GM10847 (cell line): Measurements from ENCODE around the gene TREM2.

Experiments used
- POLR2A ChIP-seq: IDR thresholded peaks from 2 replicates; pipeline ENCODE4 v1.6.1; 2011; ENCODE audit not compliant: insufficient read length; ENCODE audit errors: extremely low read depth

TREM2 gene

GRCh38 chr6:41190791-41191190, 27.9 kb upstream of the TREM2 start:
- TF ChIP-seq POLR2A = no peak

DNA sequence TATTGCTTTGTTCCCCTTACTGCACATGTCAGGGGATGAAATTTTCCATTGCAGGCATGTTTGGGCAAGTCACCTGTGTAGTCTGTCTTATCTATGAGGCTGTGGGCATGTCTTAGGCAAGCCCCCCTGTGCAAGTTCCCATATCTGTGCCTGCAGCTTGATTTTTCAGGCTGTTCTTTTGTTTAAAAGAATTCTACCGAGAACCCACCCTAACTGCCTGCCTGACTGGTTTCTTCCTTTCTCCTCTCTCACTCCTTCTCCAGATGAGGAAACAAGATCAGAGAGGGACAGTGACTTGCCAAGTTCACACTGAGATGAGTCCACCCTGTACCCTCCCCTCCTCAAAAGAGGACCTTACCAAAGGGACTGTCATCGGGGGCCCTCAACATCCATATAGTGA, 27.1 kb upstream of the TREM2 start:
- no peak for TF ChIP-seq POLR2A

GRCh38 chr6:41187924-41188886, 25.3 kb upstream of the TREM2 start:
- no peak for TF ChIP-seq POLR2A

GRCh38 chr6:41186031-41186562, 23.2 kb upstream of the TREM2 start:
- no peak for TF ChIP-seq POLR2A

- TF ChIP-seq POLR2A = no peak
Observed at GRCh38 chr6:41184761-41185160, 21.8 kb upstream of the TREM2 start.

DNA sequence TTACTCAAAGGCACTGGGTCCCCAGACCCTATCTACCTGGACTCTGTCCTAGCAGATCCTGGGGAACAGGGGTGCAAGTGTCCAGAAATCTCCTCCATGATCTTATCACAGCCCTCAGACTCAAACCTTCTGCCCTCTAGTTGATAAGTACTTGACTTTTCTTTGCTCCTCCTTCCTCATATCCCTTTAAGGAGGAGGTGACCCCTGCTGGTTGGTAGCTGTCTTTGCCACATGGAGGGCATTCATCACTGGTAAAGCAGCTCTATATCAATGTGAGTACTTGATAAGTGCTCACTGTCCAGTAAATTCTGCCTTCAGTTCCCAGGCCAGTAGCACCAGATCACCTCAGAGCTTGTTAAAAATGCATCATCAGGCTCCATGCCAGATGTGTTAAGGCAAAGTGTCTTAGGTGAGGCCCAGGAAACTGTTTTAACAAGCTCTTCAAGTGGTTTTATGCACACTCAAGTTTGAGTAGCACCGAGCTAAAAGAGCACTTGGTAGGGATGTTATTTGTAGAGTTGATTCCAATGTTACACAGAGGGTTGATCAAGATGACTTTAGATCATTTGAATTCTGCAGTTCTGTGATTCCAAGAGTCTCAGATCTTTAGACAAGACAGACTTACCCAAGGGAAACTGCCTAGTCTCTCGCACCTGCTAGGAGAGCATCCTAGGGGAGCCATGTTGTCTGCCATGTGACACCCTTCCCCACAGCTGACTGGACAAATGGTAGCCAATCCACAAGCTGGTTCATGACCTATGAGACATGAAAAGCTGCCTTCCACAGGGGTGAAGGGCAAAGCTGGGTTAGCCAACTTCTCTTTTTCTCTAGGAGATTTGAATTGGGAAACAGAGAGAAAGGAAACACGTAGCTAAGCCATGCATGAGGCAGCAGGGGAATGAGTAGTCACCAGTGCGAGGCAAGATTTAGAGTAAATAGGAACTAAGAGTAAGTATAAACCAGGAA, 19.4 kb upstream of the TREM2 start:
- no peak for TF ChIP-seq POLR2A

DNA sequence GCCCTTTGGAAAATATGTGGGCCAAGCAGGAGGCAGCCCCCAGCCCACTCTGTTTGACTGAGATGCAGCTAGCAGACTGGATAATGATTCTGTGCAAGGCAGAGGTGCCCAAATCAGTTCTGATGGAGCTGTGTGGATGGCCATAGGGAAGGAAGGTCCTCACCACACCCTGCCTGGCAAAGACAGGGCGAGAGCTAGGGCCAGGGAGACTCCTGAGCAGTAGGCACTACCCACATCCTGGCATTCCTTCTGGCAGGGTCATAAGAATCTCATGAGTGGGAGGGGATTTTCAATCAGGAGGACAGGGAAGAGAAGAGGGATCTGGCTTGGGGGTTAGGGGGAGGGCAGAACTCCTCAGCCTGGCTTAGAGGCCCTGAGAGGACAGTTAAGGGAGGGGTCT, 18.6 kb upstream of the TREM2 start:
- no peak for TF ChIP-seq POLR2A

GRCh38 chr6:41179163-41179562, 16.2 kb upstream of the TREM2 start:
- no peak for TF ChIP-seq POLR2A

DNA sequence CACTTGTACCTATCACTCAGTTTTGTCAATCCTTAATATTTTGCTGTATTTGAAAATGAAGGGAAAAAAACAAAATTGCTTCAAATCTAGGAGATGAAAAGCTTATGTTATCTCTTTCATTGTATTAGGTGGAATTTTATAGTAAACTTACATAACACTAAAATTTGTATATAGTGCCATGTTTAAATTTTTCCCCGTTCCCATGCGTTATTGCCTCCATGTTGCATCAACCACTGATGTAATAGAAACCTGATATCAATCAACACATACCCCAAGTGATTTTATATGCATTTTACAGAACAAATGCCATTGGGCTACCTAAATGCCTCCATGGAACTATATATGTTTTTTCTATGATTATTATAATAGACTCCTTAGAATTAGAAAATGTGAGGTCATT, 14.8 kb upstream of the TREM2 start:
- no peak for TF ChIP-seq POLR2A

- no peak for TF ChIP-seq POLR2A
Observed at GRCh38 chr6:41177287-41177686, 14.4 kb upstream of the TREM2 start.

- no peak for TF ChIP-seq POLR2A
Observed at GRCh38 chr6:41176189-41176588, 13.3 kb upstream of the TREM2 start.

DNA sequence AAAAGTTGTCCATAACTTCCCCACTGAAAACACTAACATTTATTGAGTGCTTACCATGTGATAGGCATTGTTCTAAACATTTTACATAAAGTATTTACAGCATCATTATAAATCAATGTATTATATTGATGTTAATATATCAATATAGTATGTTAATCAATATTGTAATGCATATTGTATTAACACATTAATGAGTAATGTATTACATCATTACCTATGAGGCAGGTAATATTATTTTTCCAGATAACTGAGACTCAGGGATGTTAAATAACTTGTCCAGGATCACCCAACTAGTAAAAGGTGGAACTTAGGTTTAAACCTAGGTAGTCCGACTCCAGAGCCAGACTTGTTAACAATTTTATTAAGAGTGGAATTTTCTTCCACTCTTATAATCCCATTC, 12.2 kb upstream of the TREM2 start:
- no peak for TF ChIP-seq POLR2A

DNA sequence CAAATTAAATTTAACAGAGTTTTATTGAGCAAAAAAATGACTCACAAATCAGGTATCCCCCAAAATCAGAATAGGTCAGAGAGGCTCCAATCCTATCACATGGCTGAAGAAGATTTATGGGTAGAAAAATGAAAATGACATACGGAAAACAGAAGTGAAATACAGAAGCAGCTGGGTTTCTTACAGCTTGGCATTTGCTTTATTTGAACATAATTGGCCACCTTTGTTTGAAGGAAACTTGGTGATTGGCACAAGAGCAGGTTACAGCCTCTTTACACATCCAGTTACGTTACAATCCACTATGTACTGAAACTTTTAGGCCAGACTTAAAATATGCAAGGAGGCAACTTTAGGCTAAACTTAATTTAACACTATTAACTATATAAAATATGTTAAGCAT, 11.7 kb upstream of the TREM2 start:
- TF ChIP-seq POLR2A = no peak

DNA sequence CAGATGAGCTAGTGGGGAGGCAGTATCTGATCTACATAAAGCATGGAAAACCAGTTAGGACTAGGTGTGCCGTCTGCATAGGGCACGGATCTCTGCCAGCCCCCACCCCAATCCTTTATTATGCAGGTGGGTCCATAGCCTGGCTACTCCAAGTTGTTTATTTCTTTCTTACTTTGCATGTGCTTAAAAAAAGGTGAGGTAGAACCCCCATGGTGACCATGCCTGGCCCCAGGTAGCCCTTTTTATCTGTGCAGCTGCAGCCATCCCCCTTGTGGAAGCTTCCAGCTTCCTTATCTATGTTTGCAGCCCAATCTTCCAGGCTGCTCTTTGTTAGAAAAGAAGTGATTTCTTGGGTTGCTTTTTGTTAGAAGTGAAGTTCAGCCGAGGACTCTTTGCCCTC, 9.0 kb upstream of the TREM2 start:
- no peak for TF ChIP-seq POLR2A

DNA sequence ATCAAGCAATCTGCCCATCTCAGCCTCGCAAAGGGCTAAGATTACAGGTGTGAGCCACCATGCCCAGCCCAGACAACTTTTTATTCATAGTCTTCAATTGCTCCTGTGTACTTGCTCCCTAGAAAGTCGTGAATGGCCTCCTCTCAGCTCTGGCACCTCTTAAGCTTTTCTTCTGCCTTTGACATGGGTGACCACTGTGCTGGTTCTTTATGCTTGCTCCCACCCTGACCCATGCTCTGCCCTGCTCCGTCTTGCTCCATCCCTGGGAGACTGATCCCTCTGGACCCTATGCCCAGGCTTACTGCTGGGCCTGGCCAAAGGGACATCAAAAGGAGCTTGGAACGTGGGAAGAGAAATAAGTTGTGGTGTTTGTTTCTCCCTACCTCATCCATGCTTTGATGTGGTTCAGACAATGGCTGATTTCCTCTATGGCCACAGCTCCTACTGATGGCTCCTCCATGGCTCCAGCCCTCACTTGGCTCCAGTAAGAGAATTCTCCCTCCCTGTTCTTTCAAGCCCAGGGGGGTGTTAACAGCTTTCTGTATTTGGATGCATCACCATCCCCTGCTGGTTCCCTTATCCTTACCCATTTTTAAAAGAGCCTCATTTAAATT, 7.7 kb upstream of the TREM2 start:
- TF ChIP-seq POLR2A = no peak
